Measurements from ENCODE around the gene SMG6. TPM values are rescaled to one million over a fixed set of nuclear protein-coding genes. Genes with fewer than 3 reads are reported as not detected.

SMG6 gene
- total RNA-seq, 1 experiment from 2014 or later = 28.6 TPM

DNA sequence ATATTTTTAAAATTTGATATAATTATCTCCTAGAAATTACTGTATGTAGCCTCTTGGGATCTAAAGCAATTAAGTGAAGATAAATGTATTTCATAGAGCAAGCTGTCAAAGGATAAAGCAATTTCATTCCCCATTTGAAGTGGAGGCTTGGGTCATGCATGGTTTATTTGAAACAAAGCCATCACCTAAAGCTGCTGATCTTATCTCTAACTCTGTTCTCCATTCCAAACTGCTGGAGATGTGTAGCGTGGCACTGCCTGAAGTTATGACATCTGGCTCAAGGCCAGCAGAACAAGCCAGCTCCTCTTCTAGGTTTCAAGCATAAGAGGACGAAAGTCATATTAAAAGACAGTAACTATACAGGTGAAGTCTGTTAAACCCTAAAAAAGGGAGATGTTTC, 164.8 kb downstream of the SMG6 start:
- DNase-seq = no peak
- Histone ChIP-seq H3K56ac (ENCODE audit: insufficient read length, low read depth, low read length) (no peak overlapping the region), H3K14ac (ENCODE audit: insufficient read depth, low read length) (no peak overlapping the region), H2BK12ac (ENCODE audit: insufficient read length, low read depth, low read length) (no peak overlapping the region), H4K5ac (ENCODE audit: insufficient read length, low read depth, low read length) (no peak overlapping the region), H3K9ac (ENCODE audit: extremely low read depth, insufficient read length, low read length) (no peak overlapping the region), H4K91ac (ENCODE audit: insufficient read length, low read depth, low read length) (no peak overlapping the region), H3K4me1 (ENCODE audit: insufficient read depth, low read length) (peaks cover 7% of the 10 kb centered on the region; the same call in 1 of the 2 replicates), H2BK20ac (ENCODE audit: low read depth, low read length, poor library complexity, severe bottlenecking) (no peak overlapping the region), H3K4me2 (ENCODE audit: insufficient read depth, insufficient read length, low read length) (no peak overlapping the region), H3K23me2 (ENCODE audit: insufficient read length, low read depth, low read length, poor library complexity, severe bottlenecking) (no peaks in the 10 kb centered on the region), H3K23ac (ENCODE audit: insufficient read length, low read depth, low read length) (no peak overlapping the region), H3K4ac (ENCODE audit: low read depth, low read length) (no peak overlapping the region), H2BK15ac (ENCODE audit: low read depth, low read length) (no peak overlapping the region), H3K79me1 (ENCODE audit: insufficient read depth, low read depth, low read length, poor library complexity, severe bottlenecking) (no peaks in the 10 kb centered on the region), H3K9me3 (ENCODE audit: control insufficient read depth, low read depth, low read length) (no peaks in the 10 kb centered on the region), H3K27me3 (ENCODE audit: insufficient read depth, low read length) (no peaks in the 10 kb centered on the region), H2AK5ac (ENCODE audit: insufficient read length, low read length) (peak overlapping the region; percentile 91), H2AFZ (ENCODE audit: low read length) (no peak overlapping the region), H2BK5ac (ENCODE audit: insufficient read length, low read length) (no peak overlapping the region), H3K18ac (ENCODE audit: insufficient read length, low read depth, low read length) (no peak overlapping the region), H2BK120ac (ENCODE audit: low read depth, low read length, poor library complexity, severe bottlenecking) (no peak overlapping the region), H4K20me1 (ENCODE audit: control insufficient read depth, insufficient read depth, insufficient read length) (no peaks in the 10 kb centered on the region), H3K27ac (ENCODE audit: insufficient read length, low read depth, low read length) (no peak overlapping the region), H3K79me2 (ENCODE audit: insufficient read depth, low read length) (no peaks in the 10 kb centered on the region), H4K8ac (replicated peaks; ENCODE audit: insufficient read length, low read depth, low read length) (no peak overlapping the region), H3T11ph (ENCODE audit: low read length) (no peak overlapping the region)
- Mint-ChIP-seq H3K9me3 (no peaks in the 10 kb centered on the region), H3K27me3 (ENCODE audit: low read depth) (no peaks in the 10 kb centered on the region), H3K4me3 (no peak overlapping the region), H3K27ac (peak overlapping the region in 2 of 3 experiments; percentile 27 to 89; a peak in 4 of 7 replicates), H3K4me1 (peaks cover 28 to 34% of the 10 kb centered on the region in 2 experiments), H3K36me3 (ENCODE audit: insufficient read depth in 1 of 3, low read depth in 3 of 3) (no peaks in the 10 kb centered on the region)
- WGBS (ENCODE audit: extremely low coverage, insufficient read length, low lambda C conversion rate) = no CpG with 5 or more reads among the region's 2 CpGs
- TF ChIP-seq, protein P1, sequence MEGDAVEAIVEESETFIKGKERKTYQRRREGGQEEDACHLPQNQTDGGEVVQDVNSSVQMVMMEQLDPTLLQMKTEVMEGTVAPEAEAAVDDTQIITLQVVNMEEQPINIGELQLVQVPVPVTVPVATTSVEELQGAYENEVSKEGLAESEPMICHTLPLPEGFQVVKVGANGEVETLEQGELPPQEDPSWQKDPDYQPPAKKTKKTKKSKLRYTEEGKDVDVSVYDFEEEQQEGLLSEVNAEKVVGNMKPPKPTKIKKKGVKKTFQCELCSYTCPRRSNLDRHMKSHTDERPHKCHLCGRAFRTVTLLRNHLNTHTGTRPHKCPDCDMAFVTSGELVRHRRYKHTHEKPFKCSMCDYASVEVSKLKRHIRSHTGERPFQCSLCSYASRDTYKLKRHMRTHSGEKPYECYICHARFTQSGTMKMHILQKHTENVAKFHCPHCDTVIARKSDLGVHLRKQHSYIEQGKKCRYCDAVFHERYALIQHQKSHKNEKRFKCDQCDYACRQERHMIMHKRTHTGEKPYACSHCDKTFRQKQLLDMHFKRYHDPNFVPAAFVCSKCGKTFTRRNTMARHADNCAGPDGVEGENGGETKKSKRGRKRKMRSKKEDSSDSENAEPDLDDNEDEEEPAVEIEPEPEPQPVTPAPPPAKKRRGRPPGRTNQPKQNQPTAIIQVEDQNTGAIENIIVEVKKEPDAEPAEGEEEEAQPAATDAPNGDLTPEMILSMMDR (conservative IDR thresholded peaks at IDR 0.05) = no peak
